Measurements from ENCODE around the gene EHD4.

Gene EHD4

GRCh38 chr15:41892621-41893421 is 79.5 kb downstream of the EHD4 start:
- peak in 1 of 4 experiments; percentile 50 for DNase-seq

GRCh38 chr15:41891946-41892345 is 80.4 kb downstream of the EHD4 start:
- DNase-seq: no peak

GRCh38 chr15:41891226-41891625 is 81.1 kb downstream of the EHD4 start:
- no peak for DNase-seq

GRCh38 chr15:41890050-41890690 is 82.2 kb downstream of the EHD4 start:
- no peak for DNase-seq

- DNase-seq: no peak
Observed at GRCh38 chr15:41888662-41889253, 83.6 kb downstream of the EHD4 start.

- no peak for DNase-seq
Observed at GRCh38 chr15:41887893-41888292, 84.5 kb downstream of the EHD4 start.

GRCh38 chr15:41887161-41887560 is 85.2 kb downstream of the EHD4 start:
- DNase-seq: no peak

GRCh38 chr15:41886741-41887140 is 85.6 kb downstream of the EHD4 start:
- no peak for DNase-seq

GRCh38 chr15:41885841-41886240 is 86.5 kb downstream of the EHD4 start:
- no peak for DNase-seq

GRCh38 chr15:41885321-41885720 is 87.0 kb downstream of the EHD4 start:
- no peak for DNase-seq

- DNase-seq: no peak
Observed at GRCh38 chr15:41884458-41884857, 87.9 kb downstream of the EHD4 start.

GRCh38 chr15:41883484-41883825 is 88.9 kb downstream of the EHD4 start:
- no peak for DNase-seq

GRCh38 chr15:41882689-41883483 is 89.5 kb downstream of the EHD4 start:
- DNase-seq: no peak

- DNase-seq: peak in 1 of 4 experiments; percentile 8
Observed at GRCh38 chr15:41881920-41882688, 90.3 kb downstream of the EHD4 start.

- no peak for DNase-seq
Observed at GRCh38 chr15:41881550-41881919, 90.8 kb downstream of the EHD4 start.

- DNase-seq: no peak
Observed at GRCh38 chr15:41881086-41881485, 91.3 kb downstream of the EHD4 start.

- DNase-seq: no peak
Observed at GRCh38 chr15:41880156-41880877, 92.0 kb downstream of the EHD4 start.

GRCh38 chr15:41879321-41879845 is 93.0 kb downstream of the EHD4 start:
- no peak for DNase-seq

- DNase-seq: no peak
Observed at GRCh38 chr15:41878355-41878699, 94.0 kb downstream of the EHD4 start.

- DNase-seq: no peak
Observed at GRCh38 chr15:41877631-41878354, 94.6 kb downstream of the EHD4 start.

- DNase-seq: no peak
Observed at GRCh38 chr15:41876689-41877088, 95.7 kb downstream of the EHD4 start.

Data from activated naive CD4-positive, alpha-beta T cell (primary cell).